Measurements from ENCODE around the gene EEF1B2.
"Not testable (repeated sequence)": the region's sequence is repeated elsewhere in the genome, so short reads cannot be mapped to it uniquely, and the experiment has no call there.

EEF1B2 gene

GRCh38 chr2:206159346-206160124, at the start of gene EEF1B2, which contains the start of gene NDUFS1:
EEF1B2 (plus strand) TSS chr2:206159895; CDS start chr2:206159980, 85 bp downstream.
NDUFS1 (minus strand) TSS chr2:206159444; CDS start chr2:206153678, 5,766 bp downstream.
- H3K9me3 Mint-ChIP-seq: no peaks in the 10 kb centered on the region
- ATAC-seq: peak; percentile 92
- H3K4me3 Mint-ChIP-seq: peak within 1 kb of the TSS; percentile 97
- H3K27ac Mint-ChIP-seq: peak within 1 kb of the TSS; percentile 99
- peaks cover 72% of the 10 kb centered on the region for H3K36me3 Mint-ChIP-seq
- peak; percentile 88 to 97 for DNase-seq (ENCODE audit: low spot score in 2 of 2)
- H3K4me1 Mint-ChIP-seq: peaks cover 40% of the 10 kb centered on the region

- Mint-ChIP-seq H3K36me3 (peaks cover 7% of the 10 kb centered on the region), H3K4me1 (no peaks in the 10 kb centered on the region), H3K9me3 (no peaks in the 10 kb centered on the region), H3K4me3 (no peak overlapping the region), H3K27ac (no peak overlapping the region)
- no peak for ATAC-seq
- DNase-seq (ENCODE audit: low spot score in 2 of 2): no peak
Measured at GRCh38 chr2:206112108-206112507, 47.6 kb upstream of the EEF1B2 start.

GRCh38 chr2:206112846-206113547, 46.7 kb upstream of the EEF1B2 start:
- H3K9me3 Mint-ChIP-seq: no peaks in the 10 kb centered on the region
- no peak overlapping the region for H3K27ac Mint-ChIP-seq
- ATAC-seq: no peak
- H3K4me1 Mint-ChIP-seq: no peaks in the 10 kb centered on the region
- DNase-seq (ENCODE audit: low spot score in 2 of 2): no peak
- peaks cover 7% of the 10 kb centered on the region for H3K36me3 Mint-ChIP-seq
- no peak overlapping the region for H3K4me3 Mint-ChIP-seq

DNA sequence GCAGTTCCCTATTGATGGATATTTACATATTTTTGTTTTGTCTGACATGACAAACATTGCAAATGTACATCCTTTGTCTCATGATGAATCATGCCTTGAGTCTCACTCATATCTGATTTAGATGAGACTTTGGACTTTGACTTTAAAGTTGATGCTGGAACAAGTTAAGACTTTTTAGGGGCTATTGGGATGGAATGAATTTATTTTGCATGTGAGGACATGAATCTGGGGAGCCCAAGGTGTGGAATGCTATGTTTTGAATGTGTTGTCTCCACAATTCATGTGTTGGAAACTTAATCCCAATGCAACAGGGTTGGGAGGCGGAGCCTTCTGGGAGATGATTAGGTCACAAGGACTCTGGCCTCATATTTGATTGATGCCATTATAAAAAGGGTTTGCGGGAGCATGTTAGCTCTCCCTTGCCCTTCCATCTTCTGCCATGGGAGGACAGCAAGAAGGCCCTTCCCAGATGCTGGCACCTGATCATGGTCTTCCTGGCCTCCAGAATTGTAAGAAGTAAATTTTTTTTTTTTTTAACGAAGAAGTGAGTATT, 44.6 kb upstream of the EEF1B2 start:
- Mint-ChIP-seq H3K9me3 (no peaks in the 10 kb centered on the region), H3K4me1 (no peaks in the 10 kb centered on the region), H3K36me3 (peaks cover 17% of the 10 kb centered on the region), H3K4me3 (no peak overlapping the region), H3K27ac (no peak overlapping the region)
- DNase-seq (ENCODE audit: low spot score in 2 of 2): no peak
- ATAC-seq: no peak

DNA sequence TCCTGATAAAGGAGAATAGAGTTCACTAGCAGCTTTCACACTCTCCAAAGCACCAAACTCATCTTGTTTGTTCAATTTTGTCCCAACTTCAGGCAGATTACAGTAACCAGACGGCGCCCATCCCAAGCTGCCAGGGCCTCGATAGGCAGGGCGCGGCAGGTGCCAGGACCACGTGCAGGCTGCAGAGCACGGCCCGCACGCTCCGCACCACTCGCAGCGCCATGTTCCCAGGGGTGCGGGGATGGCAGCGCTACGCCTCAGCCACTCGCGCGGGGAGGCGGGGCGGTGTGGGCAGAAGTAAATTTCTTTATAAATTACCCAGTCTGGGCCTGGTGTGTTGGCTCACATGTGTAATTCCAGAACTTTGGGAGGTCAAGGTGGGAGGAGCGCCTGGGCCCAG, 43.4 kb upstream of the EEF1B2 start:
- no peaks in the 10 kb centered on the region for H3K4me1 Mint-ChIP-seq
- no peak overlapping the region for H3K27ac Mint-ChIP-seq
- peaks cover 2% of the 10 kb centered on the region for H3K9me3 Mint-ChIP-seq
- ATAC-seq: no peak
- no peak for DNase-seq (ENCODE audit: low spot score in 2 of 2)
- H3K36me3 Mint-ChIP-seq: peaks cover 28% of the 10 kb centered on the region
- no peak overlapping the region for H3K4me3 Mint-ChIP-seq

DNA sequence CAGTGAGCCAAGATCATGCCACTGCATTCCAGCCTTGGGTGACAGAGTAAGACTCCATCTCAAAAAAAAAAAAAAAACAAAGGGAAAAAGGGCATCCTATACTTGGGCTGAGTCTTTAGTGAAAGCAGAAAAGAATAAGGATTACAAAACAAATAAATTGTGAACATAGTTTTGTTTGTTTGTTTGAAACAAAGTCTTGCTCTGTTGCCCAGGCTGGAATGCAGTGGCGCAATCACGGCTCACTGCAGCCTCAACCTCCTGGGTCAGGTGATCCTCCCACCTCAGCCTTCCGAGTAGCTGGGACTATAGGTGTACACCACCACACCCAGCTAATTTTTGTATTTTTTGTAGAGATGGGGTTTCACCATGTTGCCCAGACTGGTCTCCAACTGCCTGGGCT, 37.1 kb upstream of the EEF1B2 start:
- ATAC-seq; H3K4me3 Mint-ChIP-seq; H3K9me3 Mint-ChIP-seq; DNase-seq (ENCODE audit: low spot score in 2 of 2); H3K27ac Mint-ChIP-seq; H3K4me1 Mint-ChIP-seq: not testable (repeated sequence)
- H3K36me3 Mint-ChIP-seq: peaks cover 85% of the 10 kb centered on the region

- H3K27ac Mint-ChIP-seq: no peak overlapping the region
- no peak overlapping the region for H3K4me3 Mint-ChIP-seq
- DNase-seq (ENCODE audit: low spot score in 2 of 2): no peak
- ATAC-seq: no peak
- H3K9me3 Mint-ChIP-seq: no peaks in the 10 kb centered on the region
- peaks cover 100% of the 10 kb centered on the region for H3K36me3 Mint-ChIP-seq
- no peaks in the 10 kb centered on the region for H3K4me1 Mint-ChIP-seq
Measured at GRCh38 chr2:206125901-206126300, 33.8 kb upstream of the EEF1B2 start.

DNA sequence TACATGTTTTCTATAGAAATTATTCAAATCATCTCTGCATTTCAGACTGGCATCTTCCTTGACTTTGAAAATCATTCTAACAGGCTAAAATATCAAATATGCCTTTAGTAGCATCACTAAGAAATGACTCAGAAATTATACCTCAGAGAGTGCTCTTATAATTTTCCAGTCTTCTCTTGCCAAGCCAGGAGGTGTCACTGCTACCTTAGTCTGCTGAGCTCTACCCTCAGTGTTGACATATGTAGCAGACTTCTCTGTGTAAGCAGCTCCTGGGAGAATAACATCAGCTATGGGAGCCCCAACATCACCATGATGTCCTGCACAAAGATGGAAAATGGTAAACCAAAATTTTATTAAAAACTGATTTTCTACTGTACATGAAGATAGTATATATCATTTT, 32.0 kb upstream of the EEF1B2 start:
- H3K4me1 Mint-ChIP-seq: no peaks in the 10 kb centered on the region
- no peak for ATAC-seq
- no peak overlapping the region for H3K27ac Mint-ChIP-seq
- no peak overlapping the region for H3K4me3 Mint-ChIP-seq
- no peak for DNase-seq (ENCODE audit: low spot score in 2 of 2)
- peaks cover 100% of the 10 kb centered on the region for H3K36me3 Mint-ChIP-seq
- no peaks in the 10 kb centered on the region for H3K9me3 Mint-ChIP-seq

DNA sequence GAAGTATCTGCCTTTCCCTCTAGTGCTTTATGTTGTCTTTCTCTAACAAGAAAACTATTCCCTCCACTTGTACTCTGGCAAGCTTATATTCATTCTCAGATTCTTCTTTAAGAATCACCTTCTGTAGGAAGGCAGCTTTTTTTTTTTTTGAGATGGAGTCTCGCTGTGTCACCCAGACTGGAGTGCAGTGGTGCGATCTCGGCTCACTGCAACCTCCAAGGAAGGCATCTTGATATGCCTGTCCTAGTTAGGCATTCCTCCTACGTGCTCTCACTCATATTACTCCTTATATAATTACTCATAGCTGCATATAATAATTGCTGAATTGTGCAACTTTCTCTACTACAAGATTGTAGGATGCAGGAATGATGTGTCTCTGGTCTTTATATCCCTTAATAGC, 16.2 kb upstream of the EEF1B2 start:
- no peak overlapping the region for H3K4me3 Mint-ChIP-seq
- no peak for DNase-seq (ENCODE audit: low spot score in 2 of 2)
- no peaks in the 10 kb centered on the region for H3K4me1 Mint-ChIP-seq
- no peak overlapping the region for H3K27ac Mint-ChIP-seq
- H3K9me3 Mint-ChIP-seq: no peaks in the 10 kb centered on the region
- no peak for ATAC-seq
- peaks cover 100% of the 10 kb centered on the region for H3K36me3 Mint-ChIP-seq

- no peak overlapping the region for H3K27ac Mint-ChIP-seq
- peaks cover 100% of the 10 kb centered on the region for H3K36me3 Mint-ChIP-seq
- H3K9me3 Mint-ChIP-seq: no peaks in the 10 kb centered on the region
Measured at GRCh38 chr2:206144383-206144782, 15.3 kb upstream of the EEF1B2 start.

GRCh38 chr2:206145665-206146064, 14.0 kb upstream of the EEF1B2 start:
- no peaks in the 10 kb centered on the region for H3K9me3 Mint-ChIP-seq
- H3K27ac Mint-ChIP-seq: peak overlapping the region; percentile 84
- ATAC-seq: no peak
- DNase-seq (ENCODE audit: low spot score in 2 of 2): no peak
- H3K36me3 Mint-ChIP-seq: peaks cover 100% of the 10 kb centered on the region
- no peak overlapping the region for H3K4me3 Mint-ChIP-seq
- peaks cover under 1% of the 10 kb centered on the region for H3K4me1 Mint-ChIP-seq

More at GRCh38 chr2:206144383-206144782, 15.3 kb upstream of the EEF1B2 start:
- Mint-ChIP-seq H3K4me3 (no peak overlapping the region), H3K4me1 (no peaks in the 10 kb centered on the region)
- ATAC-seq: no peak
- DNase-seq (ENCODE audit: low spot score in 2 of 2): no peak

DNA sequence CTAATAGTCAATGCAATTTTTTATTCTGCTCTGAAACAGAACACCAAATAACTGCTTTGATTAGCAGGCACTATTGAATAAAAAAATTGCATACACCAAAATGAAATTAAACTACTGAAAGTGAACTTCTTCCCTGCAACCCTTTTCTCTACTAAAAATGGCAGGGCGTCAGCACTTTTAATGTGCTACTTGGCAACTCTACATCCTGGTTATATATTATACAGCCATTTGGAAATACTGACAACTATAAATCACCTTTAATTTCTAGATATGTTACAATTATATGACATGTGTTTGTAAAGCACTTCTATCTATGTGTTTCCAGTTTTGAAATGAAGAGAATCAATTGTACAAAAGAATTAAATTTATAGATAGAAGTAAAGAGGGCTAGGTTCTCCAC, 10.4 kb upstream of the EEF1B2 start:
- no peak overlapping the region for H3K4me3 Mint-ChIP-seq

DNA sequence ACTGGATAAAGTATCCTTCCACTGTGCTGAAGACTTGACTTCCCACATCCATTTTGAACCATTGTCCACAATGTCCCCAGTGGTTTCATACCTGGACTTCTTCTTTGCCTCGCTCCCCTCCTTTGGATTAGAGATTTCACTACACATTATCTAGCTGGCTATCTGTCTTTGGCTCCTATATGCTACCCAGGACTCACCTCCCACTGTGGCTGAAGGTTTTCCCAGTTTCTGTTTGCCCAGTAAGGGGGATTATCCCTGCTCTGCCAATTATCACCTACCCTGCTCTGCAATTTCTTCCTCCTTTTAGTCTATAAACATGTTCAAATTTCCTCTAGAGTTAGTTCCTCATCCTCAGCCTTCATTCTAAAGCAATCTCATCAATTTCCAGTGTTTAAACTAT, 9.5 kb upstream of the EEF1B2 start:
- Mint-ChIP-seq H3K27ac (peak overlapping the region; percentile 17), H3K4me1 (peaks cover 13% of the 10 kb centered on the region), H3K36me3 (peaks cover 81% of the 10 kb centered on the region), H3K9me3 (no peaks in the 10 kb centered on the region), H3K4me3 (no peak overlapping the region)
- ATAC-seq (no peak), DNase-seq (ENCODE audit: low spot score in 2 of 2) (no peak)

More for the DNA sequence above, 10.4 kb upstream of the EEF1B2 start:
- Mint-ChIP-seq H3K9me3 (no peaks in the 10 kb centered on the region), H3K36me3 (peaks cover 89% of the 10 kb centered on the region), H3K4me1 (peaks cover 13% of the 10 kb centered on the region), H3K27ac (no peak overlapping the region)
- no peak for DNase-seq (ENCODE audit: low spot score in 2 of 2)
- no peak for ATAC-seq

DNA sequence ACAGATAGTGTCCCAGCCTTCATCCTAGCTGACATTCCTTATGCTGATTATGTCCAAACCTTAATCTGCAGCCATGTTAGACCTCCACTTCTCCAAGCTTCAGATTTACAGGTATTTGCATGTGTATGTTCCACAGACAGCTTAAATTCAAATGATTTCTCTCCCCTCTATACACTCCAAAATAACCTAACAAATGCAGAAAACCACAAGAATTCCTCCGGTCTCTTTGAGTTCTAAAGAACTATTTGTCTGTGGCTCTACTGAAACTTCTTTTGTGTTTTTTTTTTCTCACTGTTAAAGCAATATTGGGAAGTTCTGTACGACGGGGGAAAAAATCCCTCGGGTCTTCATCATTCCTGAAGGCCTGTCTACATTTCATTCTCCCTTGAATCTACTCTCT, 9.1 kb upstream of the EEF1B2 start:
- peaks cover 13% of the 10 kb centered on the region for H3K4me1 Mint-ChIP-seq
- peaks cover 81% of the 10 kb centered on the region for H3K36me3 Mint-ChIP-seq
- DNase-seq (ENCODE audit: low spot score in 2 of 2): no peak
- H3K4me3 Mint-ChIP-seq: no peak overlapping the region
- peak overlapping the region; percentile 17 for H3K27ac Mint-ChIP-seq
- ATAC-seq: no peak
- no peaks in the 10 kb centered on the region for H3K9me3 Mint-ChIP-seq

GRCh38 chr2:206154197-206154596, 5.5 kb upstream of the EEF1B2 start:
- DNase-seq (ENCODE audit: low spot score in 2 of 2) (no peak), ATAC-seq (no peak)
- Mint-ChIP-seq H3K36me3 (peaks cover 58% of the 10 kb centered on the region), H3K4me3 (no peak overlapping the region), H3K9me3 (no peaks in the 10 kb centered on the region), H3K27ac (no peak overlapping the region), H3K4me1 (peaks cover 27% of the 10 kb centered on the region)

Measured in stimulated activated effector memory CD8-positive, alpha-beta T cell treated with anti-CD3 and anti-CD28 coated beads, Interleukin-12 subunit alpha, Interleukin-12 subunit beta, amount 100 ng/mL, for 72 hours (primary cell).